Small intestine (tissue), 7 donors: Measurements from ENCODE around the gene CDH22. TPM values are rescaled to one million over a fixed set of nuclear protein-coding genes. Genes with fewer than 3 reads are reported as not detected.

Experiments
- DNase-seq, 2 donors: peaks; one replicate each; pipeline versions ENCODE4 v3.0.0 to v3.0.0-alpha.2; 2013
- FAIRE-seq: peaks from 2 replicates; lab custom pipeline; 2012; peaks lifted over from hg19 to GRCh38; lab: Jason Lieb, UNC
- H3K27ac ChIP-seq, 3 donors: one replicate each; pipeline ENCODE4 v1.5.1; 2013; ENCODE audit warnings: low read length in 2 of 3, mild to moderate bottlenecking in 2 of 3, control low read depth in 1 of 3, inconsistent platforms in 1 of 3, low read depth in 1 of 3, moderate library complexity in 1 of 3
- H3K27me3 ChIP-seq, 3 donors: one replicate each; pipeline ENCODE4 v1.6.1; 2013; ENCODE audit warnings: low read length in 3 of 3, inconsistent platforms in 1 of 3; ENCODE audit not compliant: control insufficient read depth in 3 of 3, insufficient read depth in 3 of 3
- H3K36me3 ChIP-seq, 3 donors: one replicate each; pipeline ENCODE4 v1.6.1; 2013; ENCODE audit warnings: low read length in 3 of 3, inconsistent platforms in 1 of 3, low read depth in 1 of 3, mild to moderate bottlenecking in 1 of 3, moderate library complexity in 1 of 3; ENCODE audit not compliant: control insufficient read depth in 3 of 3, insufficient read depth in 2 of 3
- H3K4me1 ChIP-seq, 3 donors: one replicate each; pipeline ENCODE4 v1.6.1; 2013; ENCODE audit warnings: low read length in 2 of 3, inconsistent platforms in 1 of 3, low read depth in 1 of 3, mild to moderate bottlenecking in 1 of 3, moderate library complexity in 1 of 3; ENCODE audit not compliant: control insufficient read depth in 3 of 3, insufficient read depth in 2 of 3
- H3K4me3 ChIP-seq, 3 donors: one replicate each; pipeline ENCODE4 v1.5.1; 2013; ENCODE audit warnings: low read length in 3 of 3, control low read depth in 1 of 3, inconsistent platforms in 1 of 3, low read depth in 1 of 3, mild to moderate bottlenecking in 1 of 3, moderate library complexity in 1 of 3
- H3K9me3 ChIP-seq, 2 donors: one replicate each; pipeline ENCODE4 v1.6.1; 2013; ENCODE audit warnings: low read depth in 1 of 2, low read length in 1 of 2; ENCODE audit not compliant: control insufficient read depth in 2 of 2, insufficient read depth in 1 of 2
- WGBS, 3 donors: extraction: QIAGEN DNeasy Blood & Tissue Kit; methylation state at CpG; one replicate each; pipeline ENCODE4 v1.1.7; 2013; 5-methylcytosine and 5-hydroxymethylcytosine counted together
- polyA plus RNA-seq, 4 donors: library from polyadenylated mRNA; stranded (reverse) in 3 of 4; unstranded in 1 of 4; fragments of 200-250 nt in 3 of 4; fragments of 120-200 nt in 1 of 4; gene quantifications; one replicate each; pipeline versions ENCODE4 v1.2.1 to v1.2.3, GENCODE V29; 2013
- donor health status: healthy with polysubstance abuse.
- donor health status: control.
- donor health status: control.
- donor health status: Bipolar disorder and iron deficiency.
- donor health status: healthy.

CDH22 gene
- polyA plus RNA-seq, 4 donors = 0.03 to 0.84 TPM; not detected in 2

DNA sequence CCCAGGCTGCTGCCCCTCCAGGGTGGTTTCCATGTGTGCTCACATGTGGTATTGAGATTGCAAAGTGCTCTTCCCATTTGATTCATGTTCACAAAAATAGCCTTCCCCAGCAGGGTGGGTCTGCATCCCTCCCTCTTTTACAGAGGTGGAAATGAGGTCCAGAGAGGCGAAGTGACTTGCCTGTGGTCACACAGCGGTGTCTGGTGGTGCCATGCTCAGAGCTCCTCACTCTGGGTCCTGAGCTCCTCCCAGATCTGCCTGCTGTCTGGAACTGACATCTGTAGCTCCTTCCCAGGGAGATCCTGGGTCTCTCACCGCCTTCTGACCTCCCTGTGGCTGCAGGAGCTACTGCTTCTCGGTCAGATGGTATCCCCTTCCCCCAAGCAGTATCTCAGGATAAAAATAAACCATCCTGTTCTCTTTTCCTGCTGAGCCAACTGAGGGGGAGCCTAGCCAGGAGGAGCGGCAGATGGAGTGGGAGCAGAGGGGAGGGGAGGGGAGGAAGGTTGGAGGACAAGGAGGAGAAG lies 178.3 kb downstream of the CDH22 start:
- H3K27ac ChIP-seq = no peak overlapping the region
- H3K36me3 ChIP-seq = no peaks in the 10 kb centered on the region
- FAIRE-seq (no peak), DNase-seq (no peak)
- H3K4me1 ChIP-seq = no peaks in the 10 kb centered on the region
- WGBS, 3 donors = 34 to 47% (median 41%) methylated on average over 4 to 5 of the region's 5 CpGs
- no peak overlapping the region for H3K4me3 ChIP-seq
- H3K27me3 ChIP-seq = peaks cover 0 to 18% (median 2%) of the 10 kb centered on the region in 3 donors
- H3K9me3 ChIP-seq = no peaks in the 10 kb centered on the region

GRCh38 chr20:46128310-46129151 lies 179.8 kb downstream of the CDH22 start:
- peaks cover 0 to 18% (median 0%) of the 10 kb centered on the region in 3 donors for H3K27me3 ChIP-seq
- 45 to 60% (median 46%) methylated on average over 15 to 16 of the region's 16 CpGs for WGBS, 3 donors
- no peaks in the 10 kb centered on the region for H3K36me3 ChIP-seq
- H3K4me1 ChIP-seq = no peaks in the 10 kb centered on the region
- no peak overlapping the region for H3K4me3 ChIP-seq
- DNase-seq (no peak), FAIRE-seq (no peak)
- H3K27ac ChIP-seq = no peak overlapping the region
- no peaks in the 10 kb centered on the region for H3K9me3 ChIP-seq

DNA sequence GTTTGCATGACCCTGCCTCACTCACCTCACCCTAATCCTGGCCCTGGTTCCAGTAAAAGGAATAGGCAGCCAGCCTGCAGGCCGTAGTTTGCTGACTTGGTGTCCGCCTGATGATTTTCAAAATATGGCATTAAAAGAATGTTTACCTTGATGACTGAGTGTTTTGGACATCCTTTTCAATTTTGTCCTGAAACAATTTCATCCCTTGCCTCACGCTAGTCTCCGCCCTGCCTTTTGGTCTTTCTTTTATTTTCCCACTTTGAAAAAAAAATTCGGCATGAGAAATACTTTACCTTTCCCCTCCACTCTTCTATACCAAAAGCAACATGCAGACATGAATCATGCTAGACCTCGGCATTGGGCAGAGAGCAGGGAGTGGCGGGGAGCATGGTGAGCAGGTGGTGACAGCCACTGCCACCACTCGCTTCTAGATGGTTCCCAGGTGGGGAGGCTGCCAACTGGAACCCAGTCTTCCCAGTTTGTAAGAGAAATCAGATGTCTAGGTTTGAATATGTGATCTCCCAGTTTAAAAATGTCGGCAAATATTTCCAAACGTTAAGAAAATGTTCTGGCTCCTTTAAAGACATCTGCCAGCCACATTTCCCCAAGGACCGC lies 180.8 kb downstream of the CDH22 start:
- no peak for FAIRE-seq
- H3K4me1 ChIP-seq = no peaks in the 10 kb centered on the region
- peaks cover 0 to 20% (median 0%) of the 10 kb centered on the region in 3 donors for H3K27me3 ChIP-seq
- no peaks in the 10 kb centered on the region for H3K9me3 ChIP-seq
- no peak overlapping the region for H3K4me3 ChIP-seq
- H3K36me3 ChIP-seq = no peaks in the 10 kb centered on the region
- WGBS, 3 donors = 84 to 89% (median 89%) methylated on average over 11 of the region's 11 CpGs
- DNase-seq = no peak
- no peak overlapping the region for H3K27ac ChIP-seq

DNA sequence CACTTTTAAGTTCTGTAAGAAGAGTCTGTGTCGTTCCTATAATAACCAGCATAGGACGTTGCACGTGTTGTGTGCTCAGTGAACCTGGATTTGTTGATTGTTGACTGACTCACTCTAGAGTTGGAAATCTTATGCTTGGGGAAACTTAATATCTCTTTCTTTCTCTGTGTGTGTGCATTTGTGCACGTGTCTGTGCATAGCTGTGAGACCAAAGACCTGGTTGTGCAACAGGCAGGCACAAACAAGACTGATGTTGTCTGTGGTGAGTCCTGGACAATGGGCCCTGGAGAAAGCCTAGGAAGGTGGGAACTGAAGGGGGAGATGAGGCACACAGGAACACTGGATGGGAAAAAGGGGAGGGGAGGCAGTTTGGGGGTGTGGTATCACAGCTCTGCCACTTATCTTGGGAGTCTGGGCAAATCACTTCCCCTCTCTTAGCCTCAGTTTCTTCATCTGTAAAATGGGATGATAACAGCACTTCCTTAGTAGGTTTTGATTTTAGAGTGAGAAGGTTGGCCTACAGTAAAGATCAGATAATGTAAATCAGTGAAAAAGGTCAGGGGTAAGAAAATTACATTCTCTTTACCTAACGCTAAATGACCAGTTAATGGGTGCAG lies 181.8 kb downstream of the CDH22 start:
- H3K9me3 ChIP-seq = no peaks in the 10 kb centered on the region
- H3K36me3 ChIP-seq = no peaks in the 10 kb centered on the region
- peaks cover 0 to 18% (median 0%) of the 10 kb centered on the region in 3 donors for H3K27me3 ChIP-seq
- no peaks in the 10 kb centered on the region for H3K4me1 ChIP-seq
- no peak overlapping the region for H3K4me3 ChIP-seq
- DNase-seq (no peak), FAIRE-seq (no peak)
- no peak overlapping the region for H3K27ac ChIP-seq
- WGBS, 3 donors = 73 to 89% (median 84%) methylated on average over 5 of the region's 5 CpGs

Other genes starting within 250 kb of the CDH22 start
- gene NCOA5, start 218.5 kb downstream of the CDH22 start, polyA plus RNA-seq = 10 to 100 TPM; 13.2 to 36.8 (median 14.7) TPM
- gene CD40, start 190.2 kb downstream of the CDH22 start, polyA plus RNA-seq = 10 to 100 TPM in 2 of 4 donors, 1 to 10 TPM in 2; 2.0 to 14.5 (median 6.5) TPM
- 10 to 100 TPM; 13.2 to 29.9 (median 20.6) TPM for gene ELMO2, start 98.1 kb upstream of the CDH22 start, polyA plus RNA-seq
- 10 to 100 TPM in 1 of 4 donors, 1 to 10 TPM in 1, under 1 TPM in 2; 0.54 to 32.6 (median 1.7) TPM for gene ZNF334, start 205.1 kb upstream of the CDH22 start, polyA plus RNA-seq
- under 1 TPM in 1 of 4 donors, not detected in 3; 0.01 TPM for gene OCSTAMP, start 242.2 kb upstream of the CDH22 start, polyA plus RNA-seq